ENCODE results near the gene ZSCAN29. TPM values are rescaled to one million over a fixed set of nuclear protein-coding genes. Genes with fewer than 3 reads are reported as not detected.

ZSCAN29 gene
- total and polyA plus RNA-seq, 10 of the 15 experiments (the other 5 are each of a cell fraction or from before 2014, with no cell fraction given) = 1.7 to 26.0 (median 14.6) TPM

DNA sequence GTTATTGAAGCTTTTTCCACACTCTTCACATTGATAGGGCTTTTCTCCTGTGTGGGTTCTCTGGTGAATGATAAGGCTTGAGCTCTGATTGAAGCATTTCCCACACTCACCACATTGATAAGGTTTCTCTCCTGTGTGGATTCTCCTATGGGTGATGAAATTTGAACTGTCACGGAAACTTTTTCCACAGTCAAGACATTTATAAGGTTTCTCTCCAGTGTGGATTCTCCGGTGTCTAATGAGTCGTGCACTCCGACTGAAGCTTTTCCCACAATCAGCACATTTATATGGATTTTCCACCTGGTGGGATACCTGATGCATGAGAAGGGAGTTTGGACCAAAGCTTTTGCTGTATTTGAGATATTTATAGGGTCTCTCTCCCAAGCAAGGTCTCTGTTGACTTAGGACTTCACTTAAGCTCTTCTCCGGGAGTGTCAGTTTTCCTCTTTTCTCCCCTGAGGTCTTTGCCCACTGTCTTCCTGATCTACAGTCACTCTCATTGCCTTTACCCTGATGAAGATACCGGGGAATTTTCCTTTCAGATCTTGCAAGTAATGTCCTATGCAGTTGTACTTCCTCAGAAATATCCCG lies 9.4 kb downstream of the ZSCAN29 start:
- H3K4me1 ChIP-seq (ENCODE audit: control insufficient read depth, insufficient read depth, low read length) = no peaks in the 10 kb centered on the region
- in situ Hi-C loops (cut with MboI) (no loop called here), intact Hi-C loops (cut with micrococcal nuclease; ENCODE audit: unreplicated experiment) (no loop called here)
- SMC1A ChIA-PET (ENCODE audit: uncharacterized antibody, unreplicated experiment) = interaction anchor here (0.6 to 1.5 kb wide), 4 partner anchors 9 to 535 kb away, joined by 3 to 4 read pairs (median 4); partner anchors contain the start of genes TUBGCP4 and ZSCAN29
- 99% methylated on average over 7 of the region's 7 CpGs for WGBS (ENCODE audit: insufficient coverage, insufficient replicate concordance, low lambda C conversion rate, missing lambda C conversion rate)
- H3K4me2 ChIP-seq (ENCODE audit: control insufficient read depth, insufficient read depth) = no peak overlapping the region
- ATAC-seq (no peak), FAIRE-seq (peak; percentile 18), DNase-seq (ENCODE audit: low read depth, low spot score) (no peak)
- no TSS peak for BruUV-seq (replicated peaks)
- peaks cover 39% of the 10 kb centered on the region for H3K9me3 ChIP-seq (replicated peaks; ENCODE audit: control insufficient read depth, insufficient read depth, low read length)
- H3K9ac ChIP-seq (ENCODE audit: control insufficient read depth, insufficient read depth, low read length) = no peak overlapping the region
- no peak overlapping the region for H3K4me3 ChIP-seq
- peaks cover 11 to 33% of the 10 kb centered on the region in 2 experiments for H3K36me3 ChIP-seq (ENCODE audit: control insufficient read depth in 2 of 2, insufficient read depth in 2 of 2, low read length in 1 of 2)
- H3K27me3 ChIP-seq (replicated peaks in 1 of 2; ENCODE audit: control insufficient read depth in 2 of 2, insufficient read depth in 2 of 2, low read length in 1 of 2) = no peaks in the 10 kb centered on the region
- H3K27ac ChIP-seq (ENCODE audit: control insufficient read depth, insufficient read depth) = no peak overlapping the region
- H2AFZ ChIP-seq (ENCODE audit: control insufficient read depth, low read depth, low read length) = no peak overlapping the region
- RAD21 ChIA-PET (ENCODE audit: unreplicated experiment) = no interaction called here
- POLR2A ChIA-PET = interaction anchor here (1.9 kb wide), 1 partner anchor 9 kb away, joined by 6 read pairs; the partner anchor contains the start of genes TUBGCP4 and ZSCAN29
- CTCF ChIA-PET = interaction anchor here (0.9 to 1.6 kb wide), 4 partner anchors 9 to 14 kb away, joined by 3 to 11 read pairs (median 5); partner anchors contain the start of genes TUBGCP4 and ZSCAN29
- H4K20me1 ChIP-seq (ENCODE audit: control insufficient read depth, insufficient read depth) = no peaks in the 10 kb centered on the region
- no peaks in the 10 kb centered on the region for H3K79me2 ChIP-seq (ENCODE audit: control insufficient read depth, insufficient read depth, low read length)
- TF ChIP-seq KLF5 (IDR thresholded peaks at IDR 0.05; ENCODE audit: partially characterized antibody) (peak; percentile 90), POLR2AphosphoS5 (IDR thresholded peaks at IDR 0.05; ENCODE audit: low read length) (no peak), CBX5 (IDR thresholded peaks at IDR 0.05; ENCODE audit: low read depth) (peak; percentile 93), FOXK2 (IDR thresholded peaks at IDR 0.05) (no peak), ETV6 (conservative IDR thresholded peaks at IDR 0.05 in 1 of 2, IDR thresholded peaks at IDR 0.05 in 1 of 2; ENCODE audit: borderline replicate concordance in 1 of 2, low read depth in 1 of 2) (no peak)

- FAIRE-seq = no peak
- Histone ChIP-seq H3K27ac (ENCODE audit: control insufficient read depth, insufficient read depth) (no peak overlapping the region), H3K4me2 (ENCODE audit: control insufficient read depth, insufficient read depth) (no peak overlapping the region), H3K4me3 (no peak overlapping the region), H3K9ac (ENCODE audit: control insufficient read depth, insufficient read depth, low read length) (no peak overlapping the region), H3K9me3 (replicated peaks; ENCODE audit: control insufficient read depth, insufficient read depth, low read length) (peaks cover 39% of the 10 kb centered on the region), H3K27me3 (replicated peaks in 1 of 2; ENCODE audit: control insufficient read depth in 2 of 2, insufficient read depth in 2 of 2, low read length in 1 of 2) (no peaks in the 10 kb centered on the region), H3K36me3 (ENCODE audit: control insufficient read depth in 2 of 2, insufficient read depth in 2 of 2, low read length in 1 of 2) (peaks cover 9 to 28% of the 10 kb centered on the region in 2 experiments), H3K4me1 (ENCODE audit: control insufficient read depth, insufficient read depth, low read length) (no peaks in the 10 kb centered on the region), H2AFZ (ENCODE audit: control insufficient read depth, low read depth, low read length) (no peak overlapping the region), H4K20me1 (ENCODE audit: control insufficient read depth, insufficient read depth) (no peaks in the 10 kb centered on the region), H3K79me2 (ENCODE audit: control insufficient read depth, insufficient read depth, low read length) (no peaks in the 10 kb centered on the region)
- CTCF ChIA-PET = interaction anchor here (0.9 to 1.6 kb wide), 3 partner anchors 10 to 15 kb away, joined by 5 to 11 read pairs (median 5); partner anchors contain the start of genes TUBGCP4 and ZSCAN29
- WGBS (ENCODE audit: insufficient coverage, insufficient replicate concordance, low lambda C conversion rate, missing lambda C conversion rate) = 81% methylated on average over 4 of the region's 4 CpGs
- no TSS peak for BruUV-seq (replicated peaks)
- SMC1A ChIA-PET (ENCODE audit: uncharacterized antibody, unreplicated experiment) = interaction anchor here (1.2 to 1.5 kb wide), 3 partner anchors 10 to 23 kb away, joined by 3 to 4 read pairs (median 4); partner anchors contain the start of genes TUBGCP4 and ZSCAN29
- DNase-seq (ENCODE audit: low read depth, low spot score) = no peak
- in situ Hi-C loops (cut with MboI) (no loop called here), intact Hi-C loops (cut with micrococcal nuclease; ENCODE audit: unreplicated experiment) (no loop called here)
- POLR2A ChIA-PET = interaction anchor here (1.9 kb wide), 1 partner anchor 10 kb away, joined by 6 read pairs; the partner anchor contains the start of genes TUBGCP4 and ZSCAN29
- RAD21 ChIA-PET (ENCODE audit: unreplicated experiment) = no interaction called here
- no peak for ATAC-seq
- TF ChIP-seq CEBPB (IDR thresholded peaks at IDR 0.05; ENCODE audit: borderline replicate concordance in 1 of 2, low read depth in 2 of 2, low read length in 2 of 2) (no peak), MLLT1 (IDR thresholded peaks at IDR 0.05) (no peak), RCOR1 (conservative IDR thresholded peaks at IDR 0.05; ENCODE audit: low read depth, low read length) (no peak), FOXK2 (IDR thresholded peaks at IDR 0.05) (no peak), CHD4 (IDR thresholded peaks at IDR 0.05) (no peak), ATF7 (IDR thresholded peaks at IDR 0.05; ENCODE audit: low read depth) (no peak), ASH2L (IDR thresholded peaks at IDR 0.05; ENCODE audit: borderline replicate concordance, low read depth) (no peak)
- TF ChIP-seq, protein P1, sequence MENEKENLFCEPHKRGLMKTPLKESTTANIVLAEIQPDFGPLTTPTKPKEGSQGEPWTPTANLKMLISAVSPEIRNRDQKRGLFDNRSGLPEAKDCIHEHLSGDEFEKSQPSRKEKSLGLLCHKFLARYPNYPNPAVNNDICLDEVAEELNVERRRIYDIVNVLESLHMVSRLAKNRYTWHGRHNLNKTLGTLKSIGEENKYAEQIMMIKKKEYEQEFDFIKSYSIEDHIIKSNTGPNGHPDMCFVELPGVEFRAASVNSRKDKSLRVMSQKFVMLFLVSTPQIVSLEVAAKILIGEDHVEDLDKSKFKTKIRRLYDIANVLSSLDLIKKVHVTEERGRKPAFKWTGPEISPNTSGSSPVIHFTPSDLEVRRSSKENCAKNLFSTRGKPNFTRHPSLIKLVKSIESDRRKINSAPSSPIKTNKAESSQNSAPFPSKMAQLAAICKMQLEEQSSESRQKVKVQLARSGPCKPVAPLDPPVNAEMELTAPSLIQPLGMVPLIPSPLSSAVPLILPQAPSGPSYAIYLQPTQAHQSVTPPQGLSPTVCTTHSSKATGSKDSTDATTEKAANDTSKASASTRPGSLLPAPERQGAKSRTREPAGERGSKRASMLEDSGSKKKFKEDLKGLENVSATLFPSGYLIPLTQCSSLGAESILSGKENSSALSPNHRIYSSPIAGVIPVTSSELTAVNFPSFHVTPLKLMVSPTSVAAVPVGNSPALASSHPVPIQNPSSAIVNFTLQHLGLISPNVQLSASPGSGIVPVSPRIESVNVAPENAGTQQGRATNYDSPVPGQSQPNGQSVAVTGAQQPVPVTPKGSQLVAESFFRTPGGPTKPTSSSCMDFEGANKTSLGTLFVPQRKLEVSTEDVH (IDR thresholded peaks at IDR 0.05; ENCODE audit: low read depth, partially characterized antibody) = no peak
Measured at GRCh38 chr15:43360821-43361220, 10.0 kb downstream of the ZSCAN29 start.
